HuH-7 (cell line): ENCODE results near the gene FHL2.
"Not testable (repeated sequence)": the region's sequence is repeated elsewhere in the genome, so short reads cannot be mapped to it uniquely, and the experiment has no call there.

Experiments used
- DNase-seq: peaks from one replicate; pipeline ENCODE4 v3.0.0; 2011; ENCODE audit warnings: low spot score

Gene FHL2

DNA sequence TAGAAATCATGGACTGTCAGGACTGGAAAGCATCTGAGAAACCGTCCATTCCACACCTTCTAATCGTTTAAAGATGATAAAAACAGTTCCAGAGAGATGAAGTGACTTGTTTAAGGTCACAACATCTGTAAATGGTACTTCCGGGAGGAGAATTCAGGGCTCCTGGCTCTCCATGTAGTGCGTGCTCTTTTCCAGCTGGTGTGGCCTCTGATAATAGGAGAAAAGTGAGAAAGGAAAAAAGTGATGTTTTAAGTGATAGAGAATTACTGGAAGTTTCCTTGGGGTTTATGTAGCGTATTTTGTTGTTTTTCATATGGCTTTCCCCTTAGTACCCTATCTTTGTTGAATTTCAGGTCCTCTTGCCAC, 60.8 kb downstream of the FHL2 start:
- DNase-seq: no peak

DNA sequence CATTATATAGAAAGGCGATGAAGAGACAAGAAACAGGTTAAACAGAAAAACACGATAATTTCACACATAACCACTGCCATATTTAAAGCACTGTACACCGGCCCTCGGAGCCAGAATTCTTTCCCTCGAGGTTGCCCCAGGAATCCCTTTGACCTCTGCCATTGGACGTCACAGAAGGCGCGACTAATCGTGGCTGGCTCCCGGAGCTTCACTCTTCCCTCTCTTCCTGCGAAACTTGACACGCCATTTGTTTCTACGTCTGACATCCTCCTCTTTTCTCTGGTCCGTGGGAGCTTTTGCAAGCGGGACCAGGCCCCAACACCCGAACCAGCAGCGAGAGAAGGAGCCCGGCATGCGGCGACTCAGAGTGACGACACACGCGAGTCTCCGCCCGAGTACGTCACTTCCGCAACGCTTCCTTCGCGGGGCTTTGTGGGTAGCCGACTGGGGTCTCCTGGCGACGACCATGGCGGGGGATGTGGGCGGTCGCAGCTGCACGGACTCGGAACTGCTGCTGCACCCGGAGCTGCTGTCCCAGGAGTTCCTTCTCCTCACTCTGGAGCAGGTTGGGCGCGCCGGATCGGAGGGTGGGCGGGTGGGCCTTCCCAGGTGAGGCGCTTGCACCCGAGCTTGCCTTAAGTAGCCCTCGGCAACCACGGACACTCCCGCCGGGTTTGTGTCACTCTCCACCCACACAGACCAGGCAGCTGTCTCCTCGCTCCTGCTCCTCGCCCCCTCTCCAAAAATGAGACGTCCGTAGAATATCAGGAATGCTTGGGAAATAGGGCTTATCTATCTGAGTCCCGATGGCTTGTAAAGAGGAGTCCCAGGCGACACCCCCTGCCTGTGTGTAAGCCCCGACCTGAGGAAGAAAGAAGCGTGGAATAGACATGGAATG, 61.5 kb downstream of the FHL2 start, which contains the start of gene C2orf49:
TSS of gene C2orf49 (plus strand) at position 419 of the 898 bp plus-strand sequence. CDS start at position 467, 48 bp downstream.
- DNase-seq: peak; percentile 78

DNA sequence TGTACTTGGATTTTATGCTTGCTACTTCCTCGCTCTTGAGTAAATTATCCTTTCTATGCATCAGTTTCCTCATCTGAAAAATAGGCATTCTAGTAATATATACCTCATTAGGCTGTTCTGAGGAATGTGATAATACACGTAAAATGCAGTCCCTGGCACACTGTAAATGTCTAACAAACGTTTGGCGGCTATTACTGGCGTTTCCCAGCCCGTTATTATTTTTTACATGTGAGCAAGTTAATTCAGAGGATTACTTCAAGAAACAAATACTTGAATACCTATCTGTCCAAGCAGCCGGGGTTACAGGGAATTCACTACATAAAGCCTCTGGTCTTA, 62.1 kb downstream of the FHL2 start:
- no peak for DNase-seq

DNA sequence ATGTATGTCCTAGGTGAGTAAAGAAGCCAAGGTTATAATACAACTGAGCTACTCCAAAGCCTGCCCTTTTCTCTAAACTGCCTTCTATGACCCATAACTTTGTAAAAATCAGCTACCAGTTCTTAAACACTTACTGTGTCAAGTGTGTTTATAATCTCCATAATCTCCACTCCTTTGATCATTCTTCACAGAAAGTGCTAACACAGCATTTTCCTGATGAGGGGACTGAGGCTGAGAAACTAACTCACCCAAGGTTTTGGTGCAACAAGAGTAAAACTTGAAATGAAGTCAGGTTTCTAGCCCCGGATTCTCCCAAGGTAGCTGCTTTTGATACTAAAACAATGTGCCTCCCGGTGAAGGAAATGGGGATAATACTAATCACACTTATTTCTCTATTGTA, 63.4 kb downstream of the FHL2 start:
- DNase-seq: no peak

- no peak for DNase-seq
Measured at GRCh38 chr2:105334211-105334610, 64.6 kb downstream of the FHL2 start.

DNA sequence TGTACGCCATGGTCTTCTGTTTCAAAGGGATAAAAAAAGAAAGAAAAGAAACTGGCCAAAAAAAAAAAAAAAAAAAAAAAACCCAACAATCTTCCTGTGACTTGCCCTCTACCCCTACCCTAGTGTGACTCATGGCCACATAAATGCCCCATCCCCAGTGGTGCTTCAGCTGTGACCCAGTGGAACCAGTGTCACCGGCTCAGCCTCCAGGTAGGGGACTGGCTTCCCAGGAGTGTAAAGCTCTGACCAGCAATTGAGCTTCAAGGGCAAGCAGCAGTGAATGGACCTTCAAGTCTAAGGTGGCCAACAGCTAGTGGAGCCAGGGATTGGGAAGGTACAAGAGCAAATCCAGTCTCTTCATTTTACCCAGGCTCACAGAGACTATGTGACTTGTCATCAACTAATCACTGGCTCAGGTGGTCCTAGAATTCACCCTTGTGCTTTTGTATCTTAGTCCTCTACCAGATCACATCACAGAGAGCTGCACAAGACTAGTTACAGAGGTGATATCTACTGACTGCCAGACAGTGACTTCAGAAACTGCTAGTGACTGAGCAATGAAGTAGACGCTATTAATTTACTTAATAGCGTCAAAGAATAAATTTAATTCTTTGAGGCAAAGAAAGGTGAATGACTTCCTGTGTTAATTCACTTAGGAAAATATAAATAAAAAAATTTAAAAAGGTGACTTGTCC, 68.0 kb downstream of the FHL2 start:
- DNase-seq: no peak

GRCh38 chr2:105329561-105330495, 69.0 kb downstream of the FHL2 start, which contains the start of gene TGFBRAP1:
Gene TGFBRAP1, minus strand, starts transcription at chr2:105329735. Its CDS starts 21,434 bp downstream, at chr2:105308301.
- DNase-seq: peak; percentile 73

DNA sequence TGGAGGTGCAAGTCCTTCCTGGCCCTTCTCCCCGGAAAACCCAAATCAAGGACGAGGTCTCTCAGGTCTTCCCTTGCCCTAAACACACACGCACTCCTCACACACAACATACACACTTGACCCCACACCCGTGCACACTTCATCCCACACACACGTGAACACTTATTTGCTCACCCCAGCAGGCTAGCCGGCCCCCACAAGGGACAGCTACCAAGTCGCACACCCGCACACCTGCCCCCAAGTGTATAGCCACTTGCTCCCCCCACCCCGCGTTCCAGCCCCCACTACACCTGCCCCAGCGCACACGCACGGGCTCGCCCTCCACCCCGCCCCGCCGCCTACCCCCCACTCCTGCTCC, 69.7 kb downstream of the FHL2 start:
- DNase-seq: peak; percentile 17

DNA sequence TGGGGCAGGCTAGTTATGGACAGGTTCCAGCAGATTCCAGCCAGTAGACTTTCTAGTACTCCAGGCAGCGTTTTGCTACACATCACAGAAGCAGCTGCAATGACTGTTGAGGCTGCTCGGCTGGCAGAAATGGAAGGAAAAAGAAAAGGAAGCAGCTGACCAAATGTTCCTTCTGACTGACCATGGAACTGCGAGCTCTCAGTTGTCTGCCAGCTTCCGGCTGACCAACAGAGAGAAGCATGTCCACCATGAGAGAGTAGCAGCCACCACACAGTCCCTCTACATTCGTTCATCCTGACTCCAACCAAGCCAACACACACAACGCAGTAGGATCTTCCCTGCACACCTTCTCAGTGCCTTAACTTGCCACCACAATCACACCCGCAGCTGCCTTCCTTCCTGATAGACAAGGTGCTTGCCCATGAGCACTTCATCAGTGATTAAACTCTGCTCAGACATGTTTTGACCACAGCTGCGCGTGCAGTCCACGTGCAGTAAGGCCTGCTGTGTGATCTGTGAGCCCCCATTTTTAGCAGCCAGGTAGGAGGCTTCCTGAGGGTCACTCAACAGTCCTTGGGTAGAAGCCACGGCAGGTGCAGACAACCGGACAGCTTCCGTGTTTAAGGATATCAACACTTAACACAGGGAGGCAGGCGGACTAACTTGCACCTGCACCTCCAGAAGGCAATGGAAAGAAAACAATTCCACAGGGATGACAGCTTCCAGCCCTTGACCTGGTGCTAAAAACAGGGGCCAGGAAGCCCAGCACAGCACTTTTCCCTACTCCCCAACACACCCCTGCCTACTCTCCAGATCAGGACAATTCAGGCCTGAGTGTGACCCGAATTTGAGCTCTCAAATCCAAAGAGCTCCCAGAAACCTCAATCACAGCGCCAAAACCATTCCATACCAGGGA, 70.3 kb downstream of the FHL2 start:
- DNase-seq: no peak

DNA sequence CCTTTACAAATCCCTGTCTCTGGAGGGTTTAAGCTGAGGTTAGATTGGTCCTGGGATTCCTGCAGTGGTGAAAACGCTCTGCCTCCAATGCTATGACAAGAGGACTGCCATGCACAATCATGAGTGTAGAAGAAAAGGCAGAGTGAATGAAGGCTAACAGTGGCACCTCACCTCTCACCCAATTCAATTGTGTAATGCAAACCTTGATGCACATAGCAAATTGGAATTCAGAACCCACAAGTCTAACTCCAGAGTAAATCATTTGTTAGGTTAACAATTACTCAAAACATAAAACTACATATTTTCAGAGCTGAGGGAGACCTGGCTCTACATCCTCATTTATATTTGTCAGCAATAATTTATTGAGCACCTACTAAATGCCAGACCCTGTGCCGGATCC, 71.2 kb downstream of the FHL2 start:
- DNase-seq: no peak

- DNase-seq: not testable (repeated sequence)
Measured at GRCh38 chr2:105327271-105327670, 71.6 kb downstream of the FHL2 start.

GRCh38 chr2:105325389-105325963, 73.4 kb downstream of the FHL2 start:
- no peak for DNase-seq

GRCh38 chr2:105324732-105325131, 74.1 kb downstream of the FHL2 start:
- DNase-seq: no peak

DNA sequence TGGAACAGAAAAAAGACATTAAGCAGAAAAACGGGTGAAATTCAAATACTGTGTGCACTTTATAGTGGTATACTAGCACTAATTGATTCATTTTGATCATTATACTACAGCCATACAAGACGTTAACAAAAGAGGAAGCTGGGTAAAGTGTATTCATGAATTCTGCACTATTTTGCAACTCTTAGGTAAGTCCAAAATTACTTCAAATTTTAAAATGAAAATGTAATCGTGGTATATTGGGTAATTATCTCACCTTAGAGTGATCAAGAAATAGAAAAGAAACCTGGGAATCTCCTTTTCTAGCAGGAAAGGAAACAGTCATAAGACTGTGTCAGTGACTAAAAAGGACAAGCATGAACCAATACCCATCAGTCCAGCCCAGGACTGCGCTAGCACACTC, 74.8 kb downstream of the FHL2 start:
- DNase-seq: no peak

DNA sequence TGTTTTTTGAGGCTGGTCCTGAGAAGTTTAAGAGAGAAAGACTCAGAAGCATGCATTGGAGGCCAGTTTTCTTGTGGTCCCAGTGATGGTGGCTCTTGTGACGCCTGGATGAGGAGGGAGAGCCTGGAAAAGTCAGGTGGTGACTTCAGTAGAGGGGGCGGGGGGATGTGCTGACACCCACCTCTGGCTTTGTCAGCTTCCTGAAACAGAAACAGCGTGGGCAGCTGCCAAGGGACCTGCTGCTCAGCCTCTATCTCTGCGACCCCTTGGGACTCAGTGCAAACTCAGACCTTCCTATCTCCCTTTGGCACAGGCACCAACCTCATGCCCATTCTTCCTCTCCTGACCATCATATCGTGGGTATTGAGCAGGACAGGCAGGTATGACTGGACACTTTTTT, 75.7 kb downstream of the FHL2 start:
- no peak for DNase-seq

GRCh38 chr2:105321875-105322646, 76.8 kb downstream of the FHL2 start:
- DNase-seq: no peak

DNA sequence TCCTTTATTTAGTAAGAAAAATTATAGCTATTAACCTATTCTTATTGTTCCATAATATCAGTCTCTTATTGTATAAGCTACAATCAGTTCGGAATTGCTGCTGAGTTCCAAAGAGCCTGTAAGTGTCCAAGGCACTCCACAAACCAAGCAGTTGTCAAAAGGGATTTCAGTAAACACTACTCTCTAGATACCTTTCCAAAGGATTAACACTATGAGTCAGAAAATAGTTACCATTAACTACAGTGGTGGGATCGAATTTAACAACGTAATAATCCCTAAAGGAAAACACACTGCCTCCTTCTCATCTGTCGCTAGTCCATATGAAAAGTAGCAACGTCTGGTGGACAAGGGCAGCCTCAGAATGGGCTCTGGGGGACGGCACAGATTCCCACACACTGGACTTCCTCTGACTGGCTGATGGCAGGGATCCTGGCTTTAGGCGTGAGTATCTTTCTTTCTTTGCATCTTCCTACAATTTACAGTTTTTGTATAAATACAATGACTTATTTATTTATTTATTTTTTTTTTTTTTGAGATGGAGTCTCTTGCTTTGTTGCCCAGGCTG, 78.1 kb downstream of the FHL2 start:
- no peak for DNase-seq

GRCh38 chr2:105317937-105318336, 80.9 kb downstream of the FHL2 start:
- DNase-seq: no peak

- DNase-seq: no peak
Measured at GRCh38 chr2:105315314-105315713, 83.5 kb downstream of the FHL2 start.

GRCh38 chr2:105313877-105314276, 85.0 kb downstream of the FHL2 start:
- DNase-seq: no peak
